KMS-11 (cell line): ENCODE measurements around the gene ADGRD1.

Experiments
- H2AFZ ChIP-seq: fragments of 200-600 bp; sonication (generic); 2 replicates; pipeline ENCODE4 v1.6.1; 2016; ENCODE audit warnings: antibody characterized with exemption, mixed run types, low read depth
- H3K27ac ChIP-seq: fragments of 200-600 bp; sonication (generic); 2 replicates; pipeline ENCODE4 v1.6.1; 2016; ENCODE audit warnings: mild to moderate bottlenecking, mixed run types
- H3K27me3 ChIP-seq: fragments of 200-600 bp; sonication (generic); 2 replicates; pipeline ENCODE4 v1.6.1; 2017; ENCODE audit warnings: mild to moderate bottlenecking, low read depth, mixed run types, moderate library complexity; ENCODE audit not compliant: insufficient read depth
- H3K36me3 ChIP-seq: fragments of 200-600 bp; sonication (generic); 2 replicates; pipeline ENCODE4 v1.6.1; 2017; ENCODE audit warnings: mild to moderate bottlenecking, mixed run types; ENCODE audit not compliant: insufficient read depth
- H3K4me1 ChIP-seq: fragments of 200-600 bp; sonication (generic); 2 replicates; pipeline ENCODE4 v1.6.1; 2016; ENCODE audit warnings: mild to moderate bottlenecking, low read depth, mixed run types; ENCODE audit not compliant: poor library complexity, severe bottlenecking
- H3K4me2 ChIP-seq: fragments of 200-600 bp; sonication (generic); 2 replicates; pipeline ENCODE4 v1.7.0; 2016; ENCODE audit warnings: mild to moderate bottlenecking, mixed run types
- H3K4me3 ChIP-seq: fragments of 200-600 bp; sonication (generic); IDR thresholded peaks from 2 replicates; pipeline ENCODE4 v1.6.1; 2017; ENCODE audit warnings: low read depth, low read length, mixed read lengths; ENCODE audit not compliant: insufficient read depth
- H3K79me2 ChIP-seq: fragments of 200-600 bp; sonication (generic); 2 replicates; pipeline ENCODE4 v1.6.1; 2016; ENCODE audit warnings: low read depth, mixed run types; ENCODE audit not compliant: insufficient read depth
- H3K9ac ChIP-seq: fragments of 200-600 bp; sonication (generic); 2 replicates; pipeline ENCODE4 v1.6.1; 2016; ENCODE audit warnings: mild to moderate bottlenecking, mixed run types
- H4K20me1 ChIP-seq: fragments of 200-600 bp; sonication (generic); 2 replicates; pipeline ENCODE4 v1.6.1; 2016; ENCODE audit warnings: mild to moderate bottlenecking, mixed run types; ENCODE audit not compliant: insufficient read depth
- CTCF ChIP-seq: fragments of 200-600 bp; sonication (generic); conservative IDR thresholded peaks from 2 replicates; pipeline ENCODE4 v1.6.1; 2017; ENCODE audit warnings: low read depth, mild to moderate bottlenecking, antibody characterized with exemption, low read length, moderate library complexity, mixed read lengths

ADGRD1 gene

GRCh38 chr12:131157743-131158142, 204.0 kb downstream of the ADGRD1 start:
- Histone ChIP-seq H3K9ac (no peak overlapping the region), H3K4me2 (no peak overlapping the region), H3K4me1 (no peaks in the 10 kb centered on the region), H2AFZ (no peak overlapping the region), H3K79me2 (no peaks in the 10 kb centered on the region), H3K27ac (no peak overlapping the region), H3K27me3 (no peaks in the 10 kb centered on the region), H3K4me3 (no peak overlapping the region), H3K36me3 (no peaks in the 10 kb centered on the region), H4K20me1 (no peaks in the 10 kb centered on the region)
- TF ChIP-seq CTCF: no peak

- H3K9ac ChIP-seq: no peak overlapping the region
- H3K79me2 ChIP-seq: no peaks in the 10 kb centered on the region
- H3K4me1 ChIP-seq: no peaks in the 10 kb centered on the region
- no peaks in the 10 kb centered on the region for H3K36me3 ChIP-seq
- H2AFZ ChIP-seq: no peak overlapping the region
- H3K4me2 ChIP-seq: no peak overlapping the region
- H3K27ac ChIP-seq: no peak overlapping the region
- TF ChIP-seq CTCF: no peak
- no peaks in the 10 kb centered on the region for H4K20me1 ChIP-seq
- no peaks in the 10 kb centered on the region for H3K27me3 ChIP-seq
- H3K4me3 ChIP-seq: no peak overlapping the region
Observed at GRCh38 chr12:131159660-131160059, 206.0 kb downstream of the ADGRD1 start.

- no peak for TF ChIP-seq CTCF
- no peaks in the 10 kb centered on the region for H3K4me1 ChIP-seq
- H3K27me3 ChIP-seq: no peaks in the 10 kb centered on the region
- H3K9ac ChIP-seq: no peak overlapping the region
- H3K27ac ChIP-seq: no peak overlapping the region
- no peaks in the 10 kb centered on the region for H3K79me2 ChIP-seq
- no peaks in the 10 kb centered on the region for H4K20me1 ChIP-seq
- H3K36me3 ChIP-seq: no peaks in the 10 kb centered on the region
- no peak overlapping the region for H3K4me3 ChIP-seq
- H3K4me2 ChIP-seq: no peak overlapping the region
- H2AFZ ChIP-seq: no peak overlapping the region
Observed at GRCh38 chr12:131162113-131162512, 208.4 kb downstream of the ADGRD1 start.

- Histone ChIP-seq H3K27me3 (no peaks in the 10 kb centered on the region), H3K4me2 (no peak overlapping the region), H4K20me1 (no peaks in the 10 kb centered on the region), H3K27ac (no peak overlapping the region), H3K9ac (no peak overlapping the region), H3K4me3 (no peak overlapping the region), H3K36me3 (no peaks in the 10 kb centered on the region), H2AFZ (no peak overlapping the region), H3K4me1 (no peaks in the 10 kb centered on the region), H3K79me2 (no peaks in the 10 kb centered on the region)
- TF ChIP-seq CTCF: no peak
Observed at GRCh38 chr12:131163189-131163738, 209.6 kb downstream of the ADGRD1 start.
